Gastrocnemius medialis (tissue), 4 donors: ENCODE measurements around the gene FLNC. TPM values are rescaled to one million over a fixed set of nuclear protein-coding genes. Genes with fewer than 3 reads are reported as not detected.

Experiments
- ATAC-seq, 2 donors: fragments of 150-250 bp; one replicate each; pipeline ENCODE4 v1.9.1; 2016
- DNase-seq, 2 donors: peaks; one replicate each; pipeline ENCODE4 v3.0.0-alpha.2; 2019
- H3K27ac ChIP-seq, 4 donors: fragments of 200-600 bp; sonication (generic); 1 replicate in 1 of 4; 2 replicates in 3 of 4; pipeline ENCODE4 v1.5.1; 2016 to 2018; ENCODE audit warnings: mild to moderate bottlenecking in 2 of 4, moderate library complexity in 1 of 4
- H3K27me3 ChIP-seq, 3 donors: fragments of 200-600 bp; sonication (generic) in 2 of 3; 1 replicate in 1 of 3; 2 replicates in 2 of 3; pipeline versions ENCODE4 v1.5.1 to v1.6.0; 2016 to 2019; ENCODE audit warnings: mild to moderate bottlenecking in 1 of 3, moderate library complexity in 1 of 3
- H3K36me3 ChIP-seq, 2 donors: fragments of 200-600 bp; sonication (generic) in 1 of 2; one replicate each; pipeline ENCODE4 v1.5.1; 2017 to 2018
- H3K4me1 ChIP-seq, 2 donors: fragments of 200-600 bp; sonication (generic) in 1 of 2; one replicate each; pipeline ENCODE4 v1.5.1; 2016 to 2017; ENCODE audit warnings: mild to moderate bottlenecking in 2 of 2
- H3K4me3 ChIP-seq, 4 donors: fragments of 200-600 bp; sonication (generic) in 3 of 4; 1 replicate in 1 of 4; 2 replicates in 3 of 4; pipeline ENCODE4 v1.5.1; 2016 to 2019; ENCODE audit warnings: mild to moderate bottlenecking in 2 of 4
- H3K9me3 ChIP-seq, 3 donors: fragments of 200-600 bp; sonication (generic) in 2 of 3; 1 replicate in 1 of 3; 2 replicates in 2 of 3; pipeline ENCODE4 v1.5.1; 2016 to 2019
- POLR2A ChIP-seq, 2 donors: fragments of 450-650 bp; IDR thresholded peaks; one replicate each; pipeline ENCODE4 v1.6.1; 2017; ENCODE audit warnings: antibody characterized with exemption in 2 of 2, mild to moderate bottlenecking in 2 of 2, moderate library complexity in 2 of 2
- in situ Hi-C, 4 donors: fragments of 200-750 bp; cut with MboI; loops; one replicate each; pipeline versions ENCODE4 v1.15.0 to v1.8.0; 2017; ENCODE audit warnings: low sequenced_read_pairs in 4 of 4
- intact Hi-C: fragments of 100-400 bp; cut with DNase I; formaldehyde crosslinking; loops from one replicate; pipeline ENCODE4 v1.15.1; 2023; ENCODE audit warnings: low total_unique reads
- total RNA-seq, 4 donors: library from RNA; depleted of rRNA; stranded (reverse); fragments of >200 nt; gene quantifications; one replicate each; pipeline versions ENCODE4 v1.1.0 to v1.2.3, GENCODE V29; 2016
- TF ChIP-seq, protein P1 (sequence below), 5 experiments: fragments of 450-650 bp in 3 of 5; fragments of 200-600 bp in 2 of 5; sonication (generic) in 2 of 5; IDR thresholded peaks in 4 of 5; conservative IDR thresholded peaks in 1 of 5; 1 replicate in 4 of 5; 2 replicates in 1 of 5; pipeline ENCODE4 v1.5.1; 2016 to 2019; ENCODE audit warnings: antibody characterized with exemption in 5 of 5, mild to moderate bottlenecking in 3 of 5, moderate library complexity in 3 of 5

The FLNC gene
- total RNA-seq, 4 donors from 2014 or later, result 1,071 to 4,398 (median 2,381) TPM

DNA sequence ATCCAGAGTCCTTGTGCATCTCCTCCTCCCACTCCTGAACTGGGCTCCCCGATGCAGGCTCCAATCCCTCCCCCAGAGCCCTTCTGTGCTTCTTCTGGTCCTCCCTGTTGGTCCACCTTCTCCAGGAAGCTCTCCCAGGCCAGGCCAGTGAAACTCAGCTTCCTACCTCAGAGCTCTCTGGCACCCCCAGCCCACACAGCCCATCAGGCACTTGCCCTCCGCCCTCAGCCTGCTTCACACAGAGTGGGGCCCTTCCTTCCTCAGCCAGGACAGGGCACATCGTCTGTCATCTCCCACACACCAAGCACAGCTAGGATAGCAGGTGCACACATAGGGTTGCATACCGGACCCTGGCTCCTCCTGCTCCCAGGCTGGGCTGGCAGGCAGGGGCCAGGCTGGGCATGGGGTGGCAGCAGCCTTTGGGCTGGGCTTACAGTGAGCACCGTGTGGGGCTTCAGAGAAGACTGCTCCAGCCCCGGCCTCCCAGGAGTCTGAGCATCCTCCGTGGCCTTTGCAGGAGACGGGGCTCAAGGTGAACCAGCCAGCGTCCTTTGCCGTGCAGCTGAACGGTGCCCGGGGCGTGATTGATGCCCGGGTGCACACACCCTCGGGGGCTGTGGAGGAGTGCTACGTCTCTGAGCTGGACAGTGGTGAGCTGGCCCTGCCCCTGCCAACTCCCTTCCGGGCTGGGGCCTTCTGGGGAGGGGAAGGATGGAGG is 26.0 kb downstream of the FLNC start:
- DNase-seq (no peak), ATAC-seq (no peak)
- peaks cover 4 to 62% of the 10 kb centered on the region in 2 donors for H3K36me3 ChIP-seq
- H3K27ac ChIP-seq, result peak overlapping the region; percentile 55 to 99 (median 96)
- in situ Hi-C loops (loop anchor here in 1 of 4 donors (25.0 kb wide), 1 partner anchor 394 kb away; the partner anchor contains the start of gene HILPDA), intact Hi-C loops (no loop called here)
- H3K4me3 ChIP-seq, result no peak overlapping the region
- H3K27me3 ChIP-seq, result no peaks in the 10 kb centered on the region
- no peaks in the 10 kb centered on the region for H3K9me3 ChIP-seq
- TF ChIP-seq POLR2A (IDR thresholded peaks at IDR 0.05), result peak in 1 of 2 donors; percentile 1
- TF ChIP-seq, protein P1, sequence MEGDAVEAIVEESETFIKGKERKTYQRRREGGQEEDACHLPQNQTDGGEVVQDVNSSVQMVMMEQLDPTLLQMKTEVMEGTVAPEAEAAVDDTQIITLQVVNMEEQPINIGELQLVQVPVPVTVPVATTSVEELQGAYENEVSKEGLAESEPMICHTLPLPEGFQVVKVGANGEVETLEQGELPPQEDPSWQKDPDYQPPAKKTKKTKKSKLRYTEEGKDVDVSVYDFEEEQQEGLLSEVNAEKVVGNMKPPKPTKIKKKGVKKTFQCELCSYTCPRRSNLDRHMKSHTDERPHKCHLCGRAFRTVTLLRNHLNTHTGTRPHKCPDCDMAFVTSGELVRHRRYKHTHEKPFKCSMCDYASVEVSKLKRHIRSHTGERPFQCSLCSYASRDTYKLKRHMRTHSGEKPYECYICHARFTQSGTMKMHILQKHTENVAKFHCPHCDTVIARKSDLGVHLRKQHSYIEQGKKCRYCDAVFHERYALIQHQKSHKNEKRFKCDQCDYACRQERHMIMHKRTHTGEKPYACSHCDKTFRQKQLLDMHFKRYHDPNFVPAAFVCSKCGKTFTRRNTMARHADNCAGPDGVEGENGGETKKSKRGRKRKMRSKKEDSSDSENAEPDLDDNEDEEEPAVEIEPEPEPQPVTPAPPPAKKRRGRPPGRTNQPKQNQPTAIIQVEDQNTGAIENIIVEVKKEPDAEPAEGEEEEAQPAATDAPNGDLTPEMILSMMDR (IDR thresholded peaks at IDR 0.05 in 4 of 5, conservative IDR thresholded peaks at IDR 0.05 in 1 of 5), result no peak
- peaks cover 18 to 34% of the 10 kb centered on the region in 2 donors for H3K4me1 ChIP-seq

DNA sequence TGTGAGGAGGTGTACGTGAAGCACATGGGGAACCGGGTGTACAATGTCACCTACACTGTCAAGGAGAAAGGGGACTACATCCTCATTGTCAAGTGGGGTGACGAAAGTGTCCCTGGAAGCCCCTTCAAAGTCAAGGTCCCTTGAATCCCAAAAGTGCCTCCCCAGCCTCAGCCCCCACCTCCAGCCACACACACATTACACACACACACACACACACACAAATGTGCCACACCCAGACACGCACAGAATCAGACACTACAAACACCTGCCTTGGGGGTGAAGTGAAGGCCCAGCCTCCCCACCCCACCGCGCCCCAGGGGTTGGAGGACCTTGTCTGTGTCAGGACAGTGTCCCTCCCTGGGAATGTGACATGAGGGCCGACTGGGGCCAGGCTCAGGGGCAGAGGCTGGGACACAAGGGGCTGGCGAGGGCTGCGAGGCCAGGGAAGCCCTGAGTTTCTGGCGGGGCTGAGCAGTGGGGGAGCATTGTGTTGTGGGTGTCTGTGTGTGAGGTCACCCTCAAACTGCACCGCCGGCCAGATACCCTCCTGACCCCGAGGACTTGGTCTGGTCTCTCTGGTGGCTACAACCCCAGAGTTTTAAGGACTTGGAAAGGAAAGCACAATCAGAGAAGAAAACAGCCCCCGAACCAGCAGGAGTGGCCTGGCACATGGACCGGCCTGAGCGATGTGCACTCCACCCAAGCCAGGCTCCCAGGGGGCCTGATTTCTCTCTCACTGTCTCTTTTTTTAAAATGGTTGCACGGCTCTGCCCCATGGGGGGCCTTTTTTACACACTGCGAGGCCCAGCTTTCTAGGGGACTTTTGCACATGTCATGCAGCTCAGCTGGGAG is 28.4 kb downstream of the FLNC start:
- DNase-seq (no peak), ATAC-seq (no peak)
- peak overlapping the region; percentile 82 to 91 (median 84) for H3K27ac ChIP-seq
- peaks cover 28 to 46% of the 10 kb centered on the region in 2 donors for H3K4me1 ChIP-seq
- no peaks in the 10 kb centered on the region for H3K9me3 ChIP-seq
- intact Hi-C loops, result no loop called here
- peaks cover 4 to 37% of the 10 kb centered on the region in 2 donors for H3K36me3 ChIP-seq
- no peak overlapping the region for H3K4me3 ChIP-seq
- no peaks in the 10 kb centered on the region for H3K27me3 ChIP-seq
- in situ Hi-C loops, result loop anchor here in 1 of 4 donors (25.0 kb wide), 1 partner anchor 396 kb away; the partner anchor contains the start of gene HILPDA
- TF ChIP-seq, protein P1 (IDR thresholded peaks at IDR 0.05 in 4 of 5, conservative IDR thresholded peaks at IDR 0.05 in 1 of 5), result no peak
- TF ChIP-seq POLR2A (IDR thresholded peaks at IDR 0.05), result no peak

DNA sequence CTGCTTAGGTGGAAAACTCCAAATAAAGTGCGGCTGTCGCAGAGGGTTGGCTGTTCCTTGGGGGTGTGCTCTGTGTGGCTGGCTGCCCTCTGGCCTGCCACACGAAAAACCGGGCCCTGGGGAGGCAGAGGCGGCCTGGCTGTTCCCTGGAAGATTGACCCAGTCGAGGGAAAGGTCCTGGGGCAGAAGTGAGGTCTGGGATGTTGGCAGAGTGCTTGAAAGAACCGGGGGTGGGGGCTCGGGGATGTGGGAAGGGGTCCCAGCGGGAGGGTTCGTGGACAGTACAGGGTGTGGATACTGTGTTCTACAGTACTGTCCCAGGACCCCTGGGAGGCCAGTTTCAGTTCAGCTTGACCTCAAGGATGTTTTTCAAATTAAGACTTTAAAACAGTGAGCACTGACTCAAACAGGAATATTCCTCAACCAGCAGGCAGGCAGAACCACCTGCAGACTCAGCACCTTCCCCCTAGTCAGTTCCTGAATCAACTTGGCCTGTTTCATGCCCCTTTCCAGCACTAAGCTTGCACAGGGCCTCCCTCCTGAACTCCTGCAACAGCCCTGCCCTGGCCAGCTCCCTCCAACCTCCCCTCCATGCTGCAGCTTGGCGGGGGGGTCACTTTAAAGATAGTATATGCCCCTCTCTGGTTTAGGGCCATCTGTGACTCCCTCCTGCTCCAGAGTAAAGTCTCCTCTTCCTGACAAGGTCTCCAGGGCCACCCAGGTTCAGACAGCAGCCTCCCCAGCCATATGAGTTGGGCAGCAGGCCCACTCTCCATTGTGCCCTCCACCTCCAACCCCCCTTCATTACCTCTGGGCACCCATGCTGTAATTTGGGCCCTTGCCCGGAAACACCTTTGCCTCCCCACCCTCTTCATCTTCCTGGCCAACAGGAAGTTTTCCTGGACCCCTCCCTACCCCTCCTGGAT is 29.3 kb downstream of the FLNC start:
- Histone ChIP-seq H3K4me1 (peaks cover 31 to 51% of the 10 kb centered on the region in 2 donors), H3K9me3 (no peaks in the 10 kb centered on the region), H3K36me3 (peaks cover 4 to 28% of the 10 kb centered on the region in 2 donors), H3K4me3 (no peak overlapping the region), H3K27me3 (no peaks in the 10 kb centered on the region), H3K27ac (peak overlapping the region; percentile 82 to 91 (median 84))
- ATAC-seq, result peak in 1 of 2 donors; percentile 2
- intact Hi-C loops, result no loop called here
- peak in 1 of 2 donors; percentile 23 for TF ChIP-seq POLR2A (IDR thresholded peaks at IDR 0.05)
- TF ChIP-seq, protein P1 (IDR thresholded peaks at IDR 0.05 in 4 of 5, conservative IDR thresholded peaks at IDR 0.05 in 1 of 5), result no peak
- in situ Hi-C loops, result loop anchor here in 2 of 4 donors (10.0 to 25.0 kb wide), 2 partner anchors 115 to 397 kb away; partner anchors contain the start of gene HILPDA (in 1 of the 2)
- no peak for DNase-seq
